HepG2 (cell line): ENCODE measurements around the gene LRRC4C. TPM values are rescaled to one million over a fixed set of nuclear protein-coding genes. Genes with fewer than 3 reads are reported as not detected.

Experiments
- ATAC-seq: fragments of 200-7000 bp; cut with Tn5 transposase; 3 replicates; pipeline ENCODE4 v1.9.1; 2020; ENCODE audit warnings: mild to moderate bottlenecking, moderate library complexity
- BruUV-seq: library from RNA; stranded (reverse); fragments of 400-500 nt; replicated peaks from 2 replicates; lab custom pipeline; 2021; lab: Mats Ljungman, UMichigan
- CTCF ChIA-PET: fragments of 300-600 bp; formaldehyde crosslinking; extraction: SDS; loops from one replicate; lab custom pipeline; 2021; ENCODE audit warnings: low total read pairs, inconsistent platforms, low intra/inter-chr PET ratio; lab: Yijun Ruan, JAX
- POLR2A ChIA-PET: fragments of 350-600 bp; sonication (Branson Sonifier 250); formaldehyde crosslinking; loops from one replicate; lab custom pipeline; 2020; ENCODE audit warnings: antibody characterized with exemption, inconsistent platforms; lab: Yijun Ruan, JAX
- DNase-seq: peaks from one replicate; pipeline ENCODE4 v3.0.0-alpha.2; 2015; ENCODE audit warnings: low spot score
- FAIRE-seq: peaks from 3 replicates; lab custom pipeline; 2011; peaks lifted over from hg19 to GRCh38; lab: Jason Lieb, UNC
- H2AFZ ChIP-seq: one replicate; pipeline ENCODE4 v1.6.1; 2011; ENCODE audit warnings: low read length, inconsistent platforms
- H3K27ac ChIP-seq: fragments of 300-600 bp; 3 replicates; pipeline ENCODE4 v1.8.0; 2011; ENCODE audit warnings: mixed run types, mild to moderate bottlenecking, mixed read lengths, low read length, inconsistent platforms; ENCODE audit not compliant: insufficient read depth; ENCODE audit errors: extremely low read length
- H3K27me3 ChIP-seq, 2 experiments: fragments of 200-600 bp in 1 of 2; 2 replicates in 1 of 2; 3 replicates in 1 of 2; pipeline versions ENCODE4 v1.6.0 to v1.8.0; 2011; ENCODE audit warnings: low read length in 2 of 2, mild to moderate bottlenecking in 2 of 2, moderate library complexity in 2 of 2, inconsistent platforms in 1 of 2; ENCODE audit not compliant: insufficient read depth in 2 of 2, control insufficient read depth in 1 of 2
- H3K36me3 ChIP-seq, 2 experiments: fragments of 200-600 bp in 1 of 2; replicated peaks in 1 of 2; 2 replicates in 1 of 2; 3 replicates in 1 of 2; pipeline versions ENCODE4 v1.5.1 to v1.8.0; 2011; ENCODE audit warnings: low read length in 2 of 2, inconsistent platforms in 1 of 2; ENCODE audit not compliant: insufficient read depth in 2 of 2, control insufficient read depth in 1 of 2
- H3K4me1 ChIP-seq: 2 replicates; pipeline ENCODE4 v1.5.1; 2012; ENCODE audit warnings: low read length, inconsistent platforms; ENCODE audit not compliant: insufficient read depth
- H3K4me2 ChIP-seq: 2 replicates; pipeline ENCODE4 v1.6.0; 2011; ENCODE audit warnings: low read depth, low read length, inconsistent platforms
- H3K4me3 ChIP-seq, 3 experiments: fragments of 200-600 bp in 1 of 3; sonication (generic), shearing (Covaris generic) in 1 of 3; replicated peaks in 1 of 3; 2 replicates each; pipeline ENCODE4 v1.5.1; 2011 to 2016; ENCODE audit warnings: low read length in 3 of 3, inconsistent platforms in 2 of 3, low read depth in 2 of 3, mild to moderate bottlenecking in 2 of 3, control low read depth in 1 of 3, mixed read lengths in 1 of 3; ENCODE audit not compliant: insufficient read depth in 1 of 3
- H3K79me2 ChIP-seq: one replicate; pipeline ENCODE4 v1.6.1; 2011; ENCODE audit warnings: low read length, inconsistent platforms; ENCODE audit not compliant: insufficient read depth
- H3K9ac ChIP-seq: 2 replicates; pipeline ENCODE4 v1.6.0; 2011; ENCODE audit warnings: mild to moderate bottlenecking, low read depth, low read length, inconsistent platforms; ENCODE audit not compliant: insufficient read depth
- H3K9me3 ChIP-seq: 2 replicates; pipeline ENCODE4 v1.5.1; 2012; ENCODE audit warnings: mild to moderate bottlenecking, low read length
- H4K20me1 ChIP-seq: 2 replicates; pipeline ENCODE4 v1.6.0; 2011; ENCODE audit warnings: inconsistent platforms, mild to moderate bottlenecking, low read length, moderate library complexity; ENCODE audit not compliant: insufficient read depth
- BATF2 ChIP-seq: sonication (generic); formaldehyde crosslinking; IDR thresholded peaks from 2 replicates; pipeline ENCODE4 v1.8.0; 2022; ENCODE audit warnings: mild to moderate bottlenecking, missing genetic modification reagents, moderate library complexity
- GPBP1L1 ChIP-seq: sonication (generic); formaldehyde crosslinking; IDR thresholded peaks from 2 replicates; pipeline ENCODE4 v1.5.0; 2020; ENCODE audit warnings: mild to moderate bottlenecking, missing genetic modification reagents
- NCOR1 ChIP-seq: fragments of 200-600 bp; sonication (generic); IDR thresholded peaks from 2 replicates; pipeline ENCODE4 v1.7.0; 2017; ENCODE audit warnings: antibody characterized with exemption, low read length, borderline replicate concordance
- ONECUT2 ChIP-seq: sonication (generic); formaldehyde crosslinking; IDR thresholded peaks from 2 replicates; pipeline ENCODE4 v1.4.0; 2020; ENCODE audit warnings: missing genetic modification reagents
- PAX8 ChIP-seq: sonication (generic); formaldehyde crosslinking; IDR thresholded peaks from 2 replicates; pipeline ENCODE4 v1.8.0; 2022; ENCODE audit warnings: mild to moderate bottlenecking, missing genetic modification reagents, borderline replicate concordance
- TRAFD1 ChIP-seq: sonication (generic); formaldehyde crosslinking; IDR thresholded peaks from 2 replicates; pipeline ENCODE4 v1.5.1; 2020; ENCODE audit warnings: missing genetic modification reagents, mild to moderate bottlenecking, borderline replicate concordance
- ZBTB26 ChIP-seq: IDR thresholded peaks from 2 replicates; pipeline ENCODE4 v1.6.1; 2016; ENCODE audit warnings: missing compliant biosample characterization, missing genetic modification reagents, borderline replicate concordance
- ZNF749 ChIP-seq: sonication (generic); formaldehyde crosslinking; IDR thresholded peaks from 2 replicates; pipeline ENCODE4 v1.8.0; 2022; ENCODE audit warnings: mild to moderate bottlenecking, missing genetic modification reagents, moderate library complexity, borderline replicate concordance
- ZNF772 ChIP-seq: sonication (generic); formaldehyde crosslinking; IDR thresholded peaks from 2 replicates; pipeline ENCODE4 v1.5.0; 2020; ENCODE audit warnings: mild to moderate bottlenecking, missing genetic modification reagents
- ZSCAN12 ChIP-seq: sonication (generic); formaldehyde crosslinking; IDR thresholded peaks from 2 replicates; pipeline ENCODE4 v1.9.0; 2021; ENCODE audit warnings: mild to moderate bottlenecking, missing genetic modification reagents
- WGBS: methylation state at CpG from one replicate; pipeline ENCODE4 v1.1.6; 2017; ENCODE audit warnings: low lambda C conversion rate; 5-methylcytosine and 5-hydroxymethylcytosine counted together
- in situ Hi-C: cut with HindIII; loops from 2 replicates; pipeline ENCODE4 v1.10.0; 2017; ENCODE audit warnings: low pct_unique_long_range_greater_than_20kb; ENCODE audit not compliant: extremely low pct_ligation_motif_present
- intact Hi-C: fragments of 100-400 bp; cut with micrococcal nuclease; formaldehyde crosslinking; loops from one replicate; pipeline ENCODE4 v1.10.0; 2022; ENCODE audit not compliant: unreplicated experiment
- polyA plus RNA-seq, 8 experiments: library from polyadenylated mRNA; depleted of rRNA in 3 of 8; stranded (reverse) in 7 of 8; unstranded in 1 of 8; fragments of >200 nt; fragmentation: Illumina TruSeq in 4 of 8; extraction: Trizol in 4 of 8; gene quantifications; 2 replicates each; pipeline versions ENCODE4 v1.2.1 to v1.2.3, GENCODE V29; 2011 to 2016; ENCODE audit warnings: low read depth in 4 of 8, missing spikeins in 1 of 8, mixed read lengths in 1 of 8; ENCODE audit not compliant: insufficient read depth in 1 of 8
- total RNA-seq, 5 experiments: library from RNA; depleted of rRNA; stranded (reverse); fragments of >200 nt; fragmentation: Illumina TruSeq; extraction: Trizol; gene quantifications; 2 replicates each; pipeline ENCODE4 v1.2.3, GENCODE V29; 2016; ENCODE audit warnings: low read depth in 1 of 5

Gene LRRC4C
- total and polyA plus RNA-seq, 2 of the 13 experiments (the other 11 are each of a cell fraction or from before 2014, with no cell fraction given) = not detected

- TF ChIP-seq TRAFD1 (CRISPR knock-in tag) (no peak), PAX8 (no peak)
Measured at GRCh38 chr11:40391679-40392078, 1067.8 kb downstream of the LRRC4C start (continued).

GRCh38 chr11:40388097-40388818, 1071.2 kb downstream of the LRRC4C start:
- no peaks in the 10 kb centered on the region for H3K79me2 ChIP-seq
- no peaks in the 10 kb centered on the region for H3K27me3 ChIP-seq
- BruUV-seq = no TSS peak
- ChIA-PET POLR2A (no interaction called here), CTCF (no interaction called here)
- H3K9ac ChIP-seq = no peak overlapping the region
- H4K20me1 ChIP-seq = no peaks in the 10 kb centered on the region
- WGBS = 34% methylated on average over 4 of the region's 4 CpGs
- H3K4me3 ChIP-seq = no peak overlapping the region
- no peak overlapping the region for H3K4me2 ChIP-seq
- H3K36me3 ChIP-seq = no peaks in the 10 kb centered on the region
- peaks cover 4% of the 10 kb centered on the region; the same call in 1 of the 2 replicates for H3K9me3 ChIP-seq
- H2AFZ ChIP-seq = no peak overlapping the region
- no peak for FAIRE-seq
- H3K27ac ChIP-seq = no peak overlapping the region
- peaks cover 13% of the 10 kb centered on the region; the same call in 1 of the 2 replicates for H3K4me1 ChIP-seq
- no peak for DNase-seq
- in situ Hi-C loops = no loop called here
- intact Hi-C loops = no loop called here
- no peak for ATAC-seq
- TF ChIP-seq BATF2 (no peak), ZNF749 (CRISPR knock-in tag) (no peak), ZBTB26 (CRISPR knock-in tag) (no peak), NCOR1 (no peak), GPBP1L1 (CRISPR knock-in tag) (no peak), ZSCAN12 (CRISPR knock-in tag) (no peak), ONECUT2 (CRISPR knock-in tag) (no peak), ZNF772 (CRISPR knock-in tag) (no peak)
